HG02610 (cell line): ENCODE results near the gene LTO1.
"Not testable (repeated sequence)": the region's sequence is repeated elsewhere in the genome, so short reads cannot be mapped to it uniquely, and the experiment has no call there.

Experiments
- ATAC-seq: cut with Tn5 transposase; IDR thresholded peaks from one replicate; pipeline ENCODE4 v1.9.1; 2021; ENCODE audit warnings: mild to moderate bottlenecking, moderate library complexity; ENCODE audit not compliant: unreplicated experiment

The LTO1 gene

GRCh38 chr11:69702239-69702691 lies 27.1 kb upstream of the LTO1 start:
- no peak for ATAC-seq

GRCh38 chr11:69700278-69701140 lies 25.4 kb upstream of the LTO1 start:
- no peak for ATAC-seq

- ATAC-seq = no peak
These were observed 24.1 kb upstream of the LTO1 start for GRCh38 chr11:69699213-69699612.

GRCh38 chr11:69698362-69698761 lies 23.2 kb upstream of the LTO1 start:
- no peak for ATAC-seq

- no peak for ATAC-seq
These were observed 22.7 kb upstream of the LTO1 start for GRCh38 chr11:69697861-69698260.

GRCh38 chr11:69697469-69697843 lies 22.3 kb upstream of the LTO1 start:
- no peak for ATAC-seq

- ATAC-seq = no peak
These were observed 21.8 kb upstream of the LTO1 start for GRCh38 chr11:69696749-69697468.

GRCh38 chr11:69695995-69696394 lies 20.8 kb upstream of the LTO1 start:
- ATAC-seq = not testable (repeated sequence)

- no peak for ATAC-seq
These were observed 20.4 kb upstream of the LTO1 start for GRCh38 chr11:69695581-69695980.

GRCh38 chr11:69694781-69695180 lies 19.6 kb upstream of the LTO1 start:
- no peak for ATAC-seq

- ATAC-seq = no peak
These were observed 17.3 kb upstream of the LTO1 start for GRCh38 chr11:69692422-69692821.

- no peak for ATAC-seq
These were observed 16.3 kb upstream of the LTO1 start for GRCh38 chr11:69691463-69691862.

GRCh38 chr11:69689484-69690319 lies 14.5 kb upstream of the LTO1 start:
- no peak for ATAC-seq

- ATAC-seq = not testable (repeated sequence)
These were observed 13.0 kb upstream of the LTO1 start for GRCh38 chr11:69687969-69688771.

GRCh38 chr11:69686856-69687255 lies 11.7 kb upstream of the LTO1 start:
- no peak for ATAC-seq

GRCh38 chr11:69686452-69686851 lies 11.3 kb upstream of the LTO1 start:
- ATAC-seq = no peak

- ATAC-seq = no peak
These were observed 10.2 kb upstream of the LTO1 start for GRCh38 chr11:69685348-69685747.

GRCh38 chr11:69684651-69685050 lies 9.5 kb upstream of the LTO1 start:
- ATAC-seq = no peak

GRCh38 chr11:69683764-69684333 lies 8.7 kb upstream of the LTO1 start:
- ATAC-seq = no peak

- no peak for ATAC-seq
These were observed 7.7 kb upstream of the LTO1 start for GRCh38 chr11:69682681-69683326.
